GM19193 (cell line): ENCODE results near the gene ANKRD42.

ENCODE experiments used
- POLR2A ChIP-seq: IDR thresholded peaks from 4 replicates; pipeline ENCODE4 v1.6.1; 2011; ENCODE audit not compliant: insufficient read depth, insufficient read length; ENCODE audit errors: extremely low read depth

The ANKRD42 gene

GRCh38 chr11:83194281-83195142, 1.0 kb downstream of the ANKRD42 start:
- peak; percentile 46 for TF ChIP-seq POLR2A

- TF ChIP-seq POLR2A, result no peak
Measured at GRCh38 chr11:83195143-83195466, 1.6 kb downstream of the ANKRD42 start.

GRCh38 chr11:83195649-83196048, 2.1 kb downstream of the ANKRD42 start:
- TF ChIP-seq POLR2A, result no peak

DNA sequence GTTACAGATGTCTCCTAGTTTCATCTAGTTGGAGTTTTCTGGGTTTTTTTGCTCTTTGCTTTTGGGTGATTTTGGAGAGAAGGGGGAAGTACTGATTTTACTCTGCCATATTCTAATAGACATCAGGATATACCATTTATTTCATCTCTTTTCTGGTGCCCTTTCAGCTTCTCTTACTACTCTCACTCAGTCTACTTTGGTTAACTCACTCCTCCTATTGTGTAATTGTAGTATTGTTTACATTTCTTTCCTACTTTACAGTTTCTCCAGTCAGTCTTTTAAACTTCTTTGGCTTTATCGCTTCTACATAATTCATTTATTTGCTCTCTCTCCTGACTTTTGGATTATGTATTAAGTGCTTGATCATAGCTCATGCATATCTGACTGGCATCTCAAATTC, 6.5 kb downstream of the ANKRD42 start:
- no peak for TF ChIP-seq POLR2A

DNA sequence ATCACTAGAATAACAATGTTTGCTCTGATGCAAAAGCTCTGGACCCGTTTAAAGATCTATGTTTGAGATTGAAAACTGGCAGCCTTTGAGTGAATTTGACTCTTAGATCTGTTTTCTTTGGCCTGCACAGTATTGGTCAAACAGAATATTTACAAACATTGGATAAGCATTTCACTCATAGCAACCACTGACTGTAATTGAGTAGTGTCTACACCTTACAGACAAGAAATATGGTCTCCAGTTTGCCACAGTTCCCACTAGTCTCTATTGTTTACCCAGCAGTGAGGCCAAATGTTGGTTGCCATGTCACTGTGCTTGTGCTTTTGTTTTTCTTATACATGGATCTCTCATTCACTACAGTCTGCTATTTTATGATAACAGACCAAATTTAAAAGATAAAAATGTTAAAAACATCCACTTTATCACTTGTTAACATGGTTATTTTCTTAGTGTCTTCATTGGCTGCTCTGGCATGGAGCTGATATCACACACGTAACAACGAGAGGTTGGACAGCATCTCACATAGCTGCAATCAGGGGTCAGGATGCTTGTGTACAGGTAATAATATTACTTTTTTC, 12.2 kb downstream of the ANKRD42 start:
- TF ChIP-seq POLR2A, result no peak

DNA sequence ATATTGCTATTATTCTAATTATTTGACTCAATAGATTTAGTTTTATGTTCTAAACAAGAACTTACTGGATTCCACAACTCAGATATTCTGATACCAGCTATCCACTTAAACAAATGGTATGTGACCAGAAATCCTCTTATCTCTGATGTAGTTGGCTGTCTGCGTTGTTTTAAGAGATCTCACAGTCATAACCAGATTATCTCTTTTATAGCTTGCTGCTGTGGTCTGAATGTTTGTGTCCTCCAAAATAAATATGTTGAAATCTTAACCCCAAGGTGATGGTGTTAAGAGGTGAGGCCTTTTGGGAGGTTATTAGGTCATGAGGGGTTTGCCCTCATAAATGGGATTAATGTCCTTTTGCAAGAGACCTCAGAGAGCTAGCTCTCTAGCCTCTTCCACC, 12.7 kb downstream of the ANKRD42 start:
- no peak for TF ChIP-seq POLR2A

DNA sequence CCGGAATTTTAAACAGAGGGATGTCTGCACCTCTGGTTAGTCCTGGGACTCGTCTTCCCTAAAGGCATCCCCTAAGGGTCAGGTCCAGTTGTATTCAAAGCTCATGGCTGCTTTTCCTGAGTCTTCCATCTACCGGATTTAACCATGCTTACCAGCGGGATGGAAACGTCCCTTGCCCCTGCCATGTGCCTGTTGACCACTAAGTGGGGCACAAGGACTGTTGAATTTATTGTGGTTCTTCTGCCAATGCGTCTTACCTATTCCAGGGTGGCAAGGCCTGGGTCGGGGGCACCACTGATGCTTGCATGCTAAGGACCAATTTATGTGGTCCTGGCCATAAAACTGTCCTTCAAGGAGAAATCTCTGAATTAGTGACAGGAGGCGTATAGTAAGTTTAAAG, 25.6 kb downstream of the ANKRD42 start:
- no peak for TF ChIP-seq POLR2A

DNA sequence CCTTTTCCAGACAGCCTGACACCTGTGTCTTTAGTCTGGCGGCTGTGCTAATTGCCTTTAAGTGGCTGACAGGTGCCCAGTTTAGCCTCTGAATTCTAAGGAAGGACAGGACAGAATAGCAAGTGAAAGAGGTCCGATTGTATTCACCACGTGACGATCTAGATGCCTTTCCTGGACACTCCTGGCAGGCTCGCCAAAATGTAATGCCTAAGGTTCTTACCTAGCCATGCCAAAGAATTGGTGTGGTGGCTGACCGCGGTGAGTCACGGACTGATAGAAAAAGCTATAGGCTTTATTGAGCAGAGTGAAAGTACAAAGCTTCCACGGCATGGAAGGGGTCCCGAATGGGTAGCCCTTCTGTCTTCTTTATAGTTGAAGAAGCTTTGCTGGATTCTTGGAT, 26.7 kb downstream of the ANKRD42 start:
- no peak for TF ChIP-seq POLR2A

- no peak for TF ChIP-seq POLR2A
Measured at GRCh38 chr11:83221694-83222093, 28.2 kb downstream of the ANKRD42 start.

DNA sequence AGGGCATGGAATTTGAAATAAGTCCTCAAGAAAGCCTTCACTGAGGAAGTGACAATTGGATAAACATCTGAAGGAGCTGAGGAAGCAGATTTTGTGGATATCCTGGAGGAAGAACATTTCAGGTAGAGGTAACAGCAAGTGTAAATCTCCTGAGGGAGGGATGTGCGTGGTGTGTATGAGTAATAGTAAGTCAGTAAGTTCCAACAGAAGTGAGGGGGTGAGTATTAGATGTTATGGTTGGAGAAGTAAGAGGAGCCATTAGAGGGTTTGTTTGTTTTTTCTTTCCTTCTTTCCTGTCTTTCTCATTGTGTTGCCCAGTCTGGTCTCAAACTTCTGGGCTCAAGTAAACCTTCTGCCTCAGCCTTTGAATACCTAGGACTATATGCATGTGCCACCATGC, 29.0 kb downstream of the ANKRD42 start:
- no peak for TF ChIP-seq POLR2A

- TF ChIP-seq POLR2A, result no peak
Measured at GRCh38 chr11:83223457-83223856, 29.9 kb downstream of the ANKRD42 start.

GRCh38 chr11:83235825-83236224, 42.3 kb downstream of the ANKRD42 start:
- TF ChIP-seq POLR2A, result no peak

GRCh38 chr11:83238111-83238510, 44.6 kb downstream of the ANKRD42 start:
- no peak for TF ChIP-seq POLR2A

DNA sequence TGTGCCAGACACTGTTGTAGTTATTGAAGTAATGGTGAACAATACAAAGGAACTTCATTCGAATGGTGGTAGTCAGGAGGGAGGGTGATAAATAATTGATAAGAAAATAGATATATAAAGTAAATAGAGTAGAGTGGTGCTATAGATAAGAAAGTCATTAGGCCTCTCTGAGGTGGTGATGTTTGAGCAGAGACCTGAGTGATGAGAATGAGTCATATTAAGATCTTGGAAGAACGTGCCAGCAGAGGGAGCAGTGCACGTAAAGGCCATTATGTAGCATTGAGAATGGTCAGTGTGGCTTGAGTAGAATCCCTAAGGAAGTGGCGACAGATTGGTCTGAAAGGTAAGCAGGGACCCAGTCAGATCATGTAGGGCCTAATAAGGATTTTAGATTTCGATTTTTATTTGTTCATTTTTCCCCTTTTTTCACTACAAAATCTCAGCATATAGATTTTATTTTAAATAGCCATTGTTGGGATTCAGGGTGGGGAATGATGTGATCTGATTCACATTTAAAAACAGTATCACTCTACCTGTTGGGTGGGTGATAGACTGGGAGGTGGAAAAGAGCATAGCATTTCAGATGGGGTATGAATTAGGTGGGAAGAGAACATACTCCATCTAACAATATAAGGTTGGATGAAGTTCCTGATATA, 47.9 kb downstream of the ANKRD42 start:
- TF ChIP-seq POLR2A, result no peak

- no peak for TF ChIP-seq POLR2A
Measured at GRCh38 chr11:83249445-83249844, 55.9 kb downstream of the ANKRD42 start.

GRCh38 chr11:83249972-83250593, 56.6 kb downstream of the ANKRD42 start:
- no peak for TF ChIP-seq POLR2A

GRCh38 chr11:83252266-83252665, 58.8 kb downstream of the ANKRD42 start:
- TF ChIP-seq POLR2A, result no peak

GRCh38 chr11:83252941-83253340, 59.4 kb downstream of the ANKRD42 start:
- no peak for TF ChIP-seq POLR2A
